Neuron (in vitro differentiated cells): ENCODE results near the gene JUP.

ENCODE experiments used
- H2AFZ ChIP-seq: one replicate; pipeline ENCODE4 v1.6.1; 2013; ENCODE audit warnings: low read depth, mild to moderate bottlenecking, inconsistent platforms, low read length, moderate library complexity
- H3K27me3 ChIP-seq: one replicate; pipeline ENCODE4 v1.6.1; 2013; ENCODE audit warnings: low read length; ENCODE audit not compliant: insufficient read depth
- H3K36me3 ChIP-seq: one replicate; pipeline ENCODE4 v1.6.1; 2013; ENCODE audit warnings: low read length; ENCODE audit not compliant: insufficient read depth
- H3K4me1 ChIP-seq: one replicate; pipeline ENCODE4 v1.6.1; 2013; ENCODE audit warnings: low read length; ENCODE audit not compliant: insufficient read depth
- H3K4me3 ChIP-seq: 2 replicates; pipeline ENCODE4 v1.5.1; 2013; ENCODE audit warnings: mild to moderate bottlenecking, low read length, moderate library complexity
- H3K9me3 ChIP-seq: one replicate; pipeline ENCODE4 v1.6.1; 2013; ENCODE audit warnings: low read length

Gene JUP

GRCh38 chr17:41725134-41725533 lies 61.4 kb downstream of the JUP start:
- no peak overlapping the region for H2AFZ ChIP-seq
- H3K4me3 ChIP-seq: no peak overlapping the region
- no peaks in the 10 kb centered on the region for H3K27me3 ChIP-seq
- no peaks in the 10 kb centered on the region for H3K36me3 ChIP-seq
- no peaks in the 10 kb centered on the region for H3K9me3 ChIP-seq
- no peaks in the 10 kb centered on the region for H3K4me1 ChIP-seq

- Histone ChIP-seq H3K27me3 (no peaks in the 10 kb centered on the region), H3K36me3 (no peaks in the 10 kb centered on the region), H3K4me3 (no peak overlapping the region), H2AFZ (no peak overlapping the region), H3K4me1 (no peaks in the 10 kb centered on the region), H3K9me3 (no peaks in the 10 kb centered on the region)
Measured at GRCh38 chr17:41724476-41725050, 61.9 kb downstream of the JUP start.

- H3K4me1 ChIP-seq: no peaks in the 10 kb centered on the region
- no peaks in the 10 kb centered on the region for H3K36me3 ChIP-seq
- no peak overlapping the region for H3K4me3 ChIP-seq
- no peaks in the 10 kb centered on the region for H3K27me3 ChIP-seq
- H2AFZ ChIP-seq: no peak overlapping the region
- no peaks in the 10 kb centered on the region for H3K9me3 ChIP-seq
Measured at GRCh38 chr17:41723801-41724475, 62.6 kb downstream of the JUP start.

DNA sequence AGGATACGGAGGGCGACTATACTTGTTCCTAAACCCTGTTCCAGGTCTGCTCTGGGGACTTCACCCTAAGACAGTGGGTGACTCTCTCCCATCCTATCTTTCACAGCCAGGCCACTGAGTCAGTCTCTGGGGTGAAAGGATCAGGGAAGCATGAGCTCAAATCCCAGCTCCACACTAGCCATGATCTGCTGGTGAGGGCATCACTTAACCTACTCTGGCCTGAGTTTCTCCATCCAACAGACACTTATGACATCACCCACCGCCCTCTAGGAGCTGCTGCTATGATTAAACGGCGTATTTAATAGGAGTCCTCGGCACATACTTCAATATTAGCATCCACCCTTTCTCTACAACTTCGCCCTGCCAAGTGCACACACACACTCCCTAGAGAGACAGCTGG lies 64.3 kb downstream of the JUP start:
- no peaks in the 10 kb centered on the region for H3K27me3 ChIP-seq

DNA sequence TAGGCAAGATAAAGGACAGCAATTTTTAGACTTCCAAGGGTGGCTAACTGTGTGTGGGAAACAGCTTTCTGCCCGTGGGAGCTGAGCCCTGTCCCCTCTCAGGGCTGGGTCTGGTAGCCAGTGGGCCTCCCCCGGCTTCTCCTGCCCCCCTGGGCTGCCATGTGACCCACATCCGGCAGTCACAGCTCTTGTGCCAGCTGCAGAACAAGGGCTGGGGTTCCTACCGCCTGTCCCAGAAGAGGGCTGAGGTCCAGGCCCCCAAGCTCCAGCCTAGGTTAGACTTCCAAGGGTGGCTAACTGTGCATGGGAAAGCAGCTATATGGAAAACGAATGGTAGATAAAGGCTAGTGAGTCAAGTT lies 68.2 kb downstream of the JUP start:
- Histone ChIP-seq H3K27me3 (no peaks in the 10 kb centered on the region), H3K36me3 (no peaks in the 10 kb centered on the region), H3K9me3 (no peaks in the 10 kb centered on the region), H3K4me3 (no peak overlapping the region), H3K4me1 (peaks cover 12% of the 10 kb centered on the region), H2AFZ (no peak overlapping the region)

More for the DNA sequence above, 64.3 kb downstream of the JUP start:
- H3K4me3 ChIP-seq: no peak overlapping the region
- H2AFZ ChIP-seq: no peak overlapping the region
- H3K9me3 ChIP-seq: no peaks in the 10 kb centered on the region
- no peaks in the 10 kb centered on the region for H3K36me3 ChIP-seq
- H3K4me1 ChIP-seq: peaks cover 12% of the 10 kb centered on the region

DNA sequence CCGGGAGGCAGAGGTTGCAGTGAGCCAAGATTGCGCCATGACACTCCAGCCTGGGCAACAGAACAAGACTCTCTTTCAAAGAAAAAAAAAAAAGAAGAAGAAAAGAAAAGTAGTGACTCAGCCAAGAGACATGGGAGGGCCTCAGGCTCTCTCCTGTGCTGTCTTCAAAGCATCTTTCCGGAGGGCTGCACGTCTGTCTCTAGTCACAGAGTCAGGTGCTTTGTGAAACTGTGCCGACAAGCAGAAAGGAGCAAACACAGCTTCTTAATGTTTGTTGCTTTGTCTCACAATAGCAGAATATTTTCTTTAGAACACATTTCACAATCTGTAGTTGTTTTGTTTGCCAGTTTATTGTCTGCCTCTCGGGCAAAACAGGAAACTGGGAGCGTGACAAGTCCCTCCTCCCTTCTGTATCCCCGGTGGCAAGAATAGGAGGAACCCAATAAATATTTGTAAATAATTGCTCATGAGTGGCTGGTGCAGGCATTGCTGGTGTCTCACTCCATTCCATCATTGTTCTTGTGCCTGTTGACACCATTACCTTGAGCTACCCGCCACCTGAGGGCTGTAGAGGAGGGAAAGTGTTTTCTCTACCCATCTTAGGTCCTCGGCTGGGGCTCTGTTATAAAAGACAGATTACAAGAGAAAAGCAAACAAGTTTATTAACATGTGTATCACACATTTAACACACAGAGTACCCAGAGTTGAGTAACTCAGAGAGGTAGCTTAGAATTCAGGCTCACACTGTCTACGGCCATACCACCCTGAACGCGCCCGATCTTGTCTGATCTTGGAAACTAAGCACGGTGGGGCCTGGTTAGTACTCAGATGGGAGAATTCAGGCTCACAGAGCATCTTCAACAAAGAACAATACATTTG lies 68.9 kb downstream of the JUP start:
- no peaks in the 10 kb centered on the region for H3K36me3 ChIP-seq
- H2AFZ ChIP-seq: peak overlapping the region; percentile 70
- H3K9me3 ChIP-seq: no peaks in the 10 kb centered on the region
- H3K4me3 ChIP-seq: no peak overlapping the region
- H3K27me3 ChIP-seq: peaks cover under 1% of the 10 kb centered on the region
- H3K4me1 ChIP-seq: peaks cover 12% of the 10 kb centered on the region

GRCh38 chr17:41711669-41712400 lies 74.7 kb downstream of the JUP start, which contains the start of gene GAST:
Gene GAST (plus strand): TSS chr17:41712331. CDS start chr17:41715437, 3,106 bp downstream.
- Histone ChIP-seq H3K9me3 (peaks cover 3% of the 10 kb centered on the region), H3K36me3 (no peaks in the 10 kb centered on the region), H2AFZ (no peak within 1 kb of the TSS), H3K27me3 (peaks cover 2% of the 10 kb centered on the region), H3K4me1 (peaks cover 10% of the 10 kb centered on the region), H3K4me3 (no peak within 1 kb of the TSS)

- peaks cover 2% of the 10 kb centered on the region for H3K27me3 ChIP-seq
- H3K9me3 ChIP-seq: peaks cover 3% of the 10 kb centered on the region
- peaks cover 20% of the 10 kb centered on the region for H3K4me1 ChIP-seq
- no peak overlapping the region for H2AFZ ChIP-seq
- H3K4me3 ChIP-seq: no peak overlapping the region
- no peaks in the 10 kb centered on the region for H3K36me3 ChIP-seq
Measured at GRCh38 chr17:41710472-41711090, 75.9 kb downstream of the JUP start.

DNA sequence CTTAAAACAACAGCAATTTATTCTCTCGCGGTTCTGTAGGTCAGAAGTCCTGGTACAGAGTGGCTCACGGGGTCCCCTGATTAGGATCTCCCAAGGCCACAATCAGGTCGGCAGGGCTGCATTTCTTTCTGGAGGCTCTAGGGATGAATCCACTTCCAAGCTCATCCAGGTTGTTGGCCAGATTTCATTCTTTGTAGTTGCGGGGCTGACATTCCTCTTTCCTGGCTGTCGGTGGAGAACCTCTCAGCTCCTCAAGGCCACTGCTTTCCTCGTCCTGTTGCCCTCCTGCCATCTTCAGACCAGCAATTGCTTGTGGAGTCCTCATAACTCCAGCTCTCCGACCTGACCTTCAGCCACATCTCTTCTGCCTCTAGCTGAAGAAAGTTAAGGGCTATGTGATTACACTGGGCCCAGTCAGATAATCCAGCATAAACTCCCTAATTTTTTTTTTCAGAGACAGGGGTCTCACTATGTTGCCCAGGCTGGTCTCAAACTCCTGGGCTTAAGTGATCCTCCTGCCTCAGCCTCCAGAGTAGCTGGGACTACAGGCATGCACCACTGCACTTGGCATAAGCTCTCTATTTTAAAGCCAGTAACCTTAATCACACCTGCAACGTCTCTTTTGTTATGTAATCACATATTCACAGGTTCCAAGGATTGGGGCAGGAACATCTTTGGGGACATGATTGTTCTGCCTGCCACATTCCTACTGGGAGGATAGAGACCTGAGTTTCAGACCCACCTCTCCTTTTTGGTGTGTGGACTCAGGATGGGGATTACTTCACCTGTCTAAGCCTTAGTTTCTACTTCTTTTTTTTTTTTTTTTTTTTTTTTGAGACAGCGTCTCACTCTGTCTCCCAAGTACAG lies 78.5 kb downstream of the JUP start:
- Histone ChIP-seq H3K36me3 (no peaks in the 10 kb centered on the region), H3K9me3 (peaks cover 3% of the 10 kb centered on the region), H3K27me3 (peaks cover 2% of the 10 kb centered on the region), H2AFZ (no peak overlapping the region), H3K4me3 (no peak overlapping the region), H3K4me1 (peaks cover 32% of the 10 kb centered on the region)

- H3K9me3 ChIP-seq: peaks cover 3% of the 10 kb centered on the region
- H3K36me3 ChIP-seq: no peaks in the 10 kb centered on the region
- no peak overlapping the region for H3K4me3 ChIP-seq
- peak overlapping the region; percentile 2 for H2AFZ ChIP-seq
- no peaks in the 10 kb centered on the region for H3K27me3 ChIP-seq
- H3K4me1 ChIP-seq: peaks cover 24% of the 10 kb centered on the region
Measured at GRCh38 chr17:41705271-41705991, 81.1 kb downstream of the JUP start.
